Lower leg skin (tissue), 3 donors: ENCODE measurements around the gene COX10.

ENCODE experiments used
- CTCF ChIP-seq, 3 donors: fragments of 450-650 bp; IDR thresholded peaks; one replicate each; pipeline ENCODE4 v1.5.1; 2016; ENCODE audit warnings: antibody characterized with exemption in 3 of 3, mild to moderate bottlenecking in 3 of 3, moderate library complexity in 2 of 3
- POLR2A ChIP-seq, 2 donors: fragments of 450-650 bp; IDR thresholded peaks; one replicate each; pipeline ENCODE4 v1.6.1; 2016 to 2017; ENCODE audit warnings: antibody characterized with exemption in 2 of 2, mild to moderate bottlenecking in 1 of 2, moderate library complexity in 1 of 2

DNA sequence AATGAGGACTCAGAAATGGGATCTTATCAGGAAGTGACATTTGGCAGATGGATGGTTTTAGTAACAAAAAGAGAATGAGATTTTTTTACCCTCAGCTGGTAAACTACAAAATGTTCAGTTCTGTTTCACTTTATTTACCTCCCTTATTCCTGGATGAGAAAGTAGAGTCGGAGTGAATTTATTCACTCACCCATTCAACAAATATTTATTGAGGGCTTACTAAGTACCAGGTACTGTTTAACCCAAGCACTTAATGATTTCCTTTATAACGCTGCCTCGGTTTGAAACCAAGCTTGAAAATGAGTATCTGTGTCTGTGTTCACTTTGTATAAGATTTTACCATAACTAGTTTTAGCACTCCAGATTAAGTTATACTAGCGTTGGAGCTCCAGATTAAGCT is 129.3 kb downstream of the COX10 start:
- no peak for TF ChIP-seq CTCF (IDR thresholded peaks at IDR 0.05)
- TF ChIP-seq POLR2A (IDR thresholded peaks at IDR 0.05): no peak
